Gastrocnemius medialis (tissue), 4 donors: Measurements from ENCODE around the gene DDX31.

Experiments
- POLR2A ChIP-seq, 2 donors: fragments of 450-650 bp; IDR thresholded peaks; one replicate each; pipeline ENCODE4 v1.6.1; 2017; ENCODE audit warnings: antibody characterized with exemption in 2 of 2, mild to moderate bottlenecking in 2 of 2, moderate library complexity in 2 of 2
- TF ChIP-seq, protein P1 (sequence below), 5 experiments: fragments of 450-650 bp in 3 of 5; fragments of 200-600 bp in 2 of 5; sonication (generic) in 2 of 5; IDR thresholded peaks in 4 of 5; conservative IDR thresholded peaks in 1 of 5; 1 replicate in 4 of 5; 2 replicates in 1 of 5; pipeline ENCODE4 v1.5.1; 2016 to 2019; ENCODE audit warnings: antibody characterized with exemption in 5 of 5, mild to moderate bottlenecking in 3 of 5, moderate library complexity in 3 of 5

DNA sequence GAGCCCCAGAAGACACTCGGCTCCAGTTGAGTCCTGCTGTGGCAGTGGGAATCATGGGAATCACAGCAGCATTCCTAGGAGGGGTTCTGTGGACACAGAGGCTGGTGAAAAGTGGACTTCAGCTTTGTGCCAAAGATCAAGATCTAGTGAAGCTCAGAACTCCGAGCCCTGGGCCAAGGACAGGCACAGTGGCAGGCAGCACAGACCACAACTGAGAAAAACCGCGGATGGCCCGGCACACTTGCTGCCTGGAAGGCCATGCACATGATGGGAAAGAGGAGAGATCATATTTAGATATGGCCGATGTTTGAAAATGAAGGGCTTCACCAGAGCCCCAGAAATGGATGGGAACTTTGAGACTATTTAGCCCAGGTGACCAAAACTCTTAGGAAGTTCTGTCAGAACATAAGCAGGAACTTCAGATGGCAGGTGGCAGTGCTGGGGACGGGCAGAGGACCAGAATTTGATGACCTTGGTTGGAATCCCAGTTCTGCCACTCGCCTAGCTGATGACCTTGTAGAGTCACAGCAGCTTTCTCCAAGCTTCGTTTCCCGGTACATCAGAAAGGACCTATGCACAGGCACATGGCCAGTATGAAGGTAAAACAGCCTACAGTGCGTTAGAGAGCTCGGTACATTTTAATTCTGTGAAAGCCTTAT lies 69.3 kb downstream of the DDX31 start:
- TF ChIP-seq POLR2A (IDR thresholded peaks at IDR 0.05): no peak
- TF ChIP-seq, protein P1, sequence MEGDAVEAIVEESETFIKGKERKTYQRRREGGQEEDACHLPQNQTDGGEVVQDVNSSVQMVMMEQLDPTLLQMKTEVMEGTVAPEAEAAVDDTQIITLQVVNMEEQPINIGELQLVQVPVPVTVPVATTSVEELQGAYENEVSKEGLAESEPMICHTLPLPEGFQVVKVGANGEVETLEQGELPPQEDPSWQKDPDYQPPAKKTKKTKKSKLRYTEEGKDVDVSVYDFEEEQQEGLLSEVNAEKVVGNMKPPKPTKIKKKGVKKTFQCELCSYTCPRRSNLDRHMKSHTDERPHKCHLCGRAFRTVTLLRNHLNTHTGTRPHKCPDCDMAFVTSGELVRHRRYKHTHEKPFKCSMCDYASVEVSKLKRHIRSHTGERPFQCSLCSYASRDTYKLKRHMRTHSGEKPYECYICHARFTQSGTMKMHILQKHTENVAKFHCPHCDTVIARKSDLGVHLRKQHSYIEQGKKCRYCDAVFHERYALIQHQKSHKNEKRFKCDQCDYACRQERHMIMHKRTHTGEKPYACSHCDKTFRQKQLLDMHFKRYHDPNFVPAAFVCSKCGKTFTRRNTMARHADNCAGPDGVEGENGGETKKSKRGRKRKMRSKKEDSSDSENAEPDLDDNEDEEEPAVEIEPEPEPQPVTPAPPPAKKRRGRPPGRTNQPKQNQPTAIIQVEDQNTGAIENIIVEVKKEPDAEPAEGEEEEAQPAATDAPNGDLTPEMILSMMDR (IDR thresholded peaks at IDR 0.05 in 4 of 5, conservative IDR thresholded peaks at IDR 0.05 in 1 of 5): no peak
